H1 (cell line): Measurements from ENCODE around the gene IGSF9B. TPM values are rescaled to one million over a fixed set of nuclear protein-coding genes. Genes with fewer than 3 reads are reported as not detected.

ENCODE experiments used
- CTCF ChIA-PET: fragments of 300-600 bp; sonication (Branson Sonifier 250); formaldehyde crosslinking; loops from one replicate; lab custom pipeline; 2021; ENCODE audit not compliant: partially characterized antibody; lab: Charles Lee
- POLR2A ChIA-PET: fragments of 300-600 bp; sonication (Branson Sonifier 250); formaldehyde crosslinking; loops from one replicate; lab custom pipeline; 2021; ENCODE audit warnings: inconsistent platforms; ENCODE audit not compliant: partially characterized antibody; lab: Charles Lee
- DNase-seq, 2 experiments: peaks; one replicate each; pipeline versions ENCODE4 v3.0.0 to v3.0.0-alpha.2; 2010 to 2022; ENCODE audit warnings: low spot score in 2 of 2, low read depth in 1 of 2, mixed read lengths in 1 of 2
- FAIRE-seq: peaks from 2 replicates; lab custom pipeline; 2011; peaks lifted over from hg19 to GRCh38; lab: Jason Lieb, UNC
- H2AFZ ChIP-seq: 2 replicates; pipeline ENCODE4 v1.8.1; 2012; ENCODE audit warnings: low read length, inconsistent platforms
- H2AK5ac ChIP-seq: 2 replicates; pipeline ENCODE4 v1.6.1; 2013; ENCODE audit warnings: low read depth, low read length
- H2BK120ac ChIP-seq: replicated peaks from 2 replicates; pipeline ENCODE3; 2013; ENCODE audit warnings: low read depth, low read length, inconsistent platforms
- H2BK12ac ChIP-seq: 2 replicates; pipeline ENCODE4 v1.6.1; 2013; ENCODE audit warnings: low read depth, low read length
- H2BK15ac ChIP-seq: 2 replicates; pipeline ENCODE4 v1.6.1; 2013; ENCODE audit warnings: low read length
- H2BK20ac ChIP-seq: 2 replicates; pipeline ENCODE4 v1.6.1; 2013; ENCODE audit warnings: low read length
- H2BK5ac ChIP-seq: 2 replicates; pipeline ENCODE4 v1.6.1; 2013; ENCODE audit warnings: low read depth, low read length
- H3K14ac ChIP-seq: 2 replicates; pipeline ENCODE4 v1.6.1; 2013; ENCODE audit warnings: inconsistent platforms; ENCODE audit not compliant: insufficient read length
- H3K18ac ChIP-seq: 2 replicates; pipeline ENCODE4 v1.6.1; 2013; ENCODE audit warnings: low read length; ENCODE audit errors: extremely low read depth
- H3K23ac ChIP-seq: 2 replicates; pipeline ENCODE4 v1.6.1; 2013; ENCODE audit warnings: inconsistent platforms; ENCODE audit not compliant: insufficient read length
- H3K23me2 ChIP-seq: 2 replicates; pipeline ENCODE4 v1.6.1; 2013; ENCODE audit warnings: low read depth, low read length
- H3K27ac ChIP-seq: 2 replicates; pipeline ENCODE4 v1.6.1; 2011; ENCODE audit warnings: low read depth, low read length, inconsistent platforms
- H3K27me3 ChIP-seq, 4 experiments: replicated peaks in 1 of 4; 1 replicate in 1 of 4; 2 replicates in 3 of 4; pipeline versions ENCODE4 v1.6.1 to v1.8.1; 2011 to 2013; ENCODE audit warnings: low read length in 3 of 4, mild to moderate bottlenecking in 3 of 4, inconsistent platforms in 2 of 4, mixed read lengths in 2 of 4, moderate library complexity in 1 of 4; ENCODE audit not compliant: control insufficient read depth in 3 of 4, insufficient read depth in 3 of 4; ENCODE audit errors: extremely low read depth in 1 of 4
- H3K36me3 ChIP-seq, 4 experiments: 2 replicates each; pipeline versions ENCODE4 v1.6.1 to v1.8.1; 2011 to 2013; ENCODE audit warnings: mild to moderate bottlenecking in 4 of 4, low read length in 3 of 4, moderate library complexity in 2 of 4, control low read depth in 1 of 4, inconsistent platforms in 1 of 4; ENCODE audit not compliant: insufficient read depth in 4 of 4, control insufficient read depth in 2 of 4
- H3K4ac ChIP-seq: replicated peaks from 2 replicates; pipeline ENCODE3; 2013; ENCODE audit warnings: low read length, low read depth, mixed read lengths, inconsistent platforms; ENCODE audit not compliant: insufficient read length
- H3K4me1 ChIP-seq, 4 experiments: replicated peaks in 1 of 4; 1 replicate in 1 of 4; 2 replicates in 3 of 4; pipeline versions ENCODE4 v1.6.1 to v1.8.1; 2011 to 2013; ENCODE audit warnings: low read length in 3 of 4, inconsistent platforms in 2 of 4, mixed read lengths in 1 of 4; ENCODE audit not compliant: insufficient read depth in 4 of 4, control insufficient read depth in 3 of 4
- H3K4me2 ChIP-seq, 2 experiments: 2 replicates each; pipeline versions ENCODE4 v1.6.1 to v1.8.1; 2011 to 2013; ENCODE audit warnings: low read depth in 2 of 2, low read length in 2 of 2, control low read depth in 1 of 2, inconsistent platforms in 1 of 2, mild to moderate bottlenecking in 1 of 2; ENCODE audit not compliant: insufficient read depth in 1 of 2
- H3K4me3 ChIP-seq, 4 experiments: fragments of 200-600, 300-600 bp in 1 of 4; sonication (generic), shearing (Covaris generic), sonication (Bioruptor Twin) in 1 of 4; 2 replicates each; pipeline versions ENCODE4 v1.5.1 to v1.8.1; 2011 to 2016; ENCODE audit warnings: low read length in 4 of 4, low read depth in 3 of 4, control low read depth in 2 of 4, inconsistent platforms in 2 of 4, mild to moderate bottlenecking in 2 of 4, mixed read lengths in 1 of 4, moderate library complexity in 1 of 4; ENCODE audit not compliant: insufficient read depth in 2 of 4; ENCODE audit errors: extremely low read depth in 1 of 4
- H3K56ac ChIP-seq: replicated peaks from 2 replicates; pipeline ENCODE3; 2013; ENCODE audit warnings: low read depth, mild to moderate bottlenecking, mixed read lengths, low read length, inconsistent platforms; ENCODE audit not compliant: insufficient read length
- H3K79me1 ChIP-seq: 2 replicates; pipeline ENCODE4 v1.6.1; 2013; ENCODE audit warnings: low read depth, low read length, control low read depth
- H3K79me2 ChIP-seq, 2 experiments: 2 replicates each; pipeline versions ENCODE4 v1.6.1 to v1.8.1; 2012 to 2013; ENCODE audit warnings: low read length in 2 of 2, mild to moderate bottlenecking in 2 of 2, inconsistent platforms in 1 of 2; ENCODE audit not compliant: insufficient read depth in 2 of 2, control insufficient read depth in 1 of 2
- H3K9ac ChIP-seq, 4 experiments: replicated peaks in 1 of 4; 1 replicate in 1 of 4; 2 replicates in 3 of 4; pipeline versions ENCODE4 v1.6.1 to v1.8.1; 2011 to 2013; ENCODE audit warnings: low read depth in 3 of 4, low read length in 3 of 4, control low read depth in 2 of 4, mild to moderate bottlenecking in 2 of 4, moderate library complexity in 2 of 4, inconsistent platforms in 1 of 4; ENCODE audit errors: extremely low read depth in 1 of 4
- H3K9me3 ChIP-seq, 2 experiments: 2 replicates each; pipeline versions ENCODE4 v1.6.1 to v1.8.1; 2012 to 2013; ENCODE audit warnings: mild to moderate bottlenecking in 2 of 2, moderate library complexity in 2 of 2, control low read depth in 1 of 2, inconsistent platforms in 1 of 2, low read depth in 1 of 2, low read length in 1 of 2, mixed read lengths in 1 of 2; ENCODE audit not compliant: insufficient read depth in 2 of 2
- H4K20me1 ChIP-seq, 2 experiments: replicated peaks in 1 of 2; 2 replicates each; pipeline versions ENCODE3 to v1.8.1; 2011 to 2013; ENCODE audit warnings: inconsistent platforms in 2 of 2, low read length in 2 of 2, mild to moderate bottlenecking in 1 of 2; ENCODE audit not compliant: insufficient read depth in 2 of 2, control insufficient read depth in 1 of 2
- H4K5ac ChIP-seq: 2 replicates; pipeline ENCODE4 v1.6.1; 2013; ENCODE audit warnings: low read length, low read depth, mixed read lengths, inconsistent platforms; ENCODE audit not compliant: insufficient read length
- H4K8ac ChIP-seq: 2 replicates; pipeline ENCODE4 v1.8.0; 2013; ENCODE audit warnings: mild to moderate bottlenecking, moderate library complexity, low read length, inconsistent platforms; ENCODE audit not compliant: insufficient read depth; ENCODE audit errors: extremely low read depth
- H4K91ac ChIP-seq: replicated peaks from 2 replicates; pipeline ENCODE3; 2013; ENCODE audit warnings: low read length, mixed read lengths, inconsistent platforms; ENCODE audit not compliant: insufficient read length
- CHD1 ChIP-seq: IDR thresholded peaks from 2 replicates; pipeline ENCODE4 v1.6.1; 2012; ENCODE audit warnings: low read depth, low read length, improper control_type of control experiment
- EP300 ChIP-seq, 2 experiments: IDR thresholded peaks; 1 replicate in 1 of 2; 2 replicates in 1 of 2; pipeline ENCODE4 v1.6.1; 2011 to 2012; ENCODE audit warnings: low read depth in 2 of 2, low read length in 2 of 2, mild to moderate bottlenecking in 2 of 2, borderline replicate concordance in 1 of 2, inconsistent platforms in 1 of 2, moderate library complexity in 1 of 2
- HDAC2 ChIP-seq, 2 experiments: fragments of 300-600 bp in 1 of 2; sonication (generic) in 1 of 2; IDR thresholded peaks; 2 replicates each; pipeline ENCODE4 v1.6.1; 2011 to 2012; ENCODE audit warnings: low read depth in 2 of 2, low read length in 2 of 2, mild to moderate bottlenecking in 2 of 2, moderate library complexity in 2 of 2, borderline replicate concordance in 1 of 2, inconsistent platforms in 1 of 2
- PHF8 ChIP-seq: fragments of 200-600 bp; sonication (generic); conservative IDR thresholded peaks from 2 replicates; pipeline ENCODE4 v1.7.1; 2012; ENCODE audit warnings: low read depth, mild to moderate bottlenecking, inconsistent platforms, low read length, moderate library complexity
- SUZ12 ChIP-seq: fragments of 200-600 bp; sonication (generic); IDR thresholded peaks from 2 replicates; pipeline ENCODE4 v1.6.1; 2012; ENCODE audit warnings: mild to moderate bottlenecking, inconsistent platforms, low read length, moderate library complexity, mixed read lengths
- WGBS, 2 experiments: shearing (Covaris generic) in 1 of 2; methylation state at CpG; one replicate each; pipeline versions ENCODE4 v1.1.6 to v1.1.7; 2013 to 2015; ENCODE audit warnings: low lambda C conversion rate in 2 of 2, mixed read lengths in 2 of 2, inconsistent platforms in 1 of 2, low coverage in 1 of 2, missing lambda C conversion rate in 1 of 2; ENCODE audit not compliant: insufficient replicate concordance in 2 of 2, insufficient coverage in 1 of 2, insufficient read length in 1 of 2; ENCODE audit errors: extremely low coverage in 1 of 2, missing lambda C conversion rate in 1 of 2; 5-methylcytosine and 5-hydroxymethylcytosine counted together
- polyA plus RNA-seq, 7 experiments: library from polyadenylated mRNA; depleted of rRNA in 3 of 7; stranded (reverse) in 5 of 7; unstranded in 2 of 7; fragments of >200 nt in 5 of 7; fragments of 200-250 nt in 2 of 7; gene quantifications; 1 replicate in 5 of 7; 2 replicates in 1 of 7; 4 replicates in 1 of 7; pipeline versions ENCODE4 v1.2.1 to v1.2.3, GENCODE V29; 2011 to 2013; ENCODE audit warnings: missing spikeins in 2 of 7, mixed read lengths in 2 of 7
- total RNA-seq: library from RNA; stranded (reverse); fragmentation: NEBNext Ultra II Directional; extraction: Animal tissue kit (Norgen Biotek cat#: 25700); gene quantifications from 2 replicates; pipeline ENCODE4 v1.2.1, GENCODE V29; 2021

The IGSF9B gene
- total and polyA plus RNA-seq, 2 of the 8 experiments (the other 6 are each of a cell fraction or from before 2014, with no cell fraction given) = 16.5 to 49.2 TPM

GRCh38 chr11:133901316-133901715, 55.5 kb downstream of the IGSF9B start:
- Histone ChIP-seq H3K27ac (no peak overlapping the region), H2AK5ac (no peak overlapping the region), H3K79me2 (no peaks in the 10 kb centered on the region), H4K8ac (no peak overlapping the region), H3K23ac (no peak overlapping the region), H4K91ac (no peak overlapping the region), H3K4ac (no peak overlapping the region), H2AFZ (no peak overlapping the region), H3K23me2 (peaks cover 11% of the 10 kb centered on the region), H2BK120ac (no peak overlapping the region), H3K36me3 (peaks cover 0 to 16% (median 0%) of the 10 kb centered on the region in 4 experiments; a peak in 3 of 8 replicates), H4K20me1 (peaks cover 0 to 14% of the 10 kb centered on the region in 2 experiments), H3K14ac (no peak overlapping the region), H3K9ac (no peak overlapping the region), H3K4me3 (no peak overlapping the region), H2BK20ac (no peak overlapping the region), H3K4me2 (no peak overlapping the region), H2BK5ac (no peak overlapping the region), H2BK15ac (no peak overlapping the region), H3K4me1 (peaks cover 3 to 8% (median 4%) of the 10 kb centered on the region in 4 experiments; a peak in 6 of 7 replicates), H3K9me3 (no peaks in the 10 kb centered on the region), H2BK12ac (no peak overlapping the region), H3K18ac (no peak overlapping the region)
- WGBS, 2 experiments = 96% methylated on average over 7 of the region's 7 CpGs; no CpG with 5 or more reads in 1 of the 2 experiments
- ChIA-PET POLR2A (no interaction called here), CTCF (interaction anchor here (1.0 kb wide), 1 partner anchor 104 kb away, joined by 3 read pairs; no protein-coding TSS in a partner anchor)
- DNase-seq = no peak
- TF ChIP-seq CHD1 (no peak), SUZ12 (no peak), HDAC2 (IDR thresholded peaks at IDR 0.05; ENCODE audit: borderline replicate concordance in 1 of 2, low read depth in 2 of 2, low read length in 2 of 2) (no peak), PHF8 (no peak), EP300 (IDR thresholded peaks at IDR 0.05; ENCODE audit: borderline replicate concordance in 1 of 2, low read depth in 2 of 2, low read length in 2 of 2) (no peak)
- TF ChIP-seq, all 59 proteins: peak for 0
- Histone ChIP-seq H4K5ac (no peak overlapping the region), H3K56ac (no peak overlapping the region), H3K27me3 (no peaks in the 10 kb centered on the region), H3K79me1 (peaks cover 7% of the 10 kb centered on the region; the same call in 1 of the 2 replicates)
- no peak for FAIRE-seq
